GM10248 (cell line): ENCODE data around the gene CDK5.

Experiments used
- CTCF ChIA-PET: fragments of 300-600 bp; sonication (Branson Sonifier 250); formaldehyde crosslinking; extraction: SDS; loops from one replicate; lab custom pipeline; 2021; ENCODE audit warnings: antibody characterized with exemption; lab: Yijun Ruan, JAX
- POLR2A ChIA-PET: fragments of 350-650 bp; sonication (Branson Sonifier 250); formaldehyde crosslinking; extraction: SDS; loops from one replicate; lab custom pipeline; 2020; ENCODE audit warnings: antibody characterized with exemption; lab: Yijun Ruan, JAX
- DNase-seq: peaks from one replicate; pipeline ENCODE4 v3.0.0; 2012; ENCODE audit errors: extremely low spot score
- TF ChIP-seq, protein P1 (sequence below): IDR thresholded peaks from 2 replicates; pipeline ENCODE4 v1.5.1; 2012; ENCODE audit warnings: mild to moderate bottlenecking, low read depth; ENCODE audit errors: extremely low read depth, missing control alignments, control extremely low read depth

CDK5 gene

DNA sequence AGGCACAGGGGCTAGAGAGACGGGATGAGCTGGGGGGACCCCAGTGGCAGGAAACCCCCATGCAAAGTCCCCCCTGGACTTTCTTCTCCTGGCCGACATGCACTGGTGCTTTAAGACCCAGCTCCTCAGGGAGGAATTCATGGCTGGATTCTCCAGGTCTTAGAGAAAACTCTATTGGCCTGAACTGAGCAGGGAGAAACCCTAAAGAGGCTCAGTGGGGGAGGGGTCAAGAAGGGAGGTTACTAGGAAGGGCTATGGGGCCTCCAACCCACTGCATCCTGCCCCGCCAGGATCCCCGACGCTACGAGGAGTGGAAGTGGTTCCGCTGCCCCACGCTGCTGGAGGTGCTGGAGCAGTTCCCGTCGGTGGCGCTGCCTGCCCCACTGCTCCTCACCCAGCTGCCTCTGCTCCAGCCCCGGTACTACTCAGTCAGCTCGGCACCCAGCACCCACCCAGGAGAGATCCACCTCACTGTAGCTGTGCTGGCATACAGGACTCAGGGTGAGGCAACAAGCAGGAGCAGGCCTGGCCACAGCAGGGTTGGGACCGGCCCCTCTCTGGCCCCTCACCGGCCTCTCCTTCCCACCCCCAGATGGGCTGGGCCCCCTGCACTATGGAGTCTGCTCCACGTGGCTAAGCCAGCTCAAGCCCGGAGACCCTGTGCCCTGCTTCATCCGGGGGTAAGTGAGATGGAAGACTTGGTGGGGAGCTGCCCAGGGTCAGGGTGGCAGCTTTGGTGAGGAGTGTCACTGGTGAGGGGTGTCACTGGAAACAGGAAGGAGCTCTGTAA, 47.2 kb downstream of the CDK5 start:
- DNase-seq: no peak
- TF ChIP-seq, protein P1, sequence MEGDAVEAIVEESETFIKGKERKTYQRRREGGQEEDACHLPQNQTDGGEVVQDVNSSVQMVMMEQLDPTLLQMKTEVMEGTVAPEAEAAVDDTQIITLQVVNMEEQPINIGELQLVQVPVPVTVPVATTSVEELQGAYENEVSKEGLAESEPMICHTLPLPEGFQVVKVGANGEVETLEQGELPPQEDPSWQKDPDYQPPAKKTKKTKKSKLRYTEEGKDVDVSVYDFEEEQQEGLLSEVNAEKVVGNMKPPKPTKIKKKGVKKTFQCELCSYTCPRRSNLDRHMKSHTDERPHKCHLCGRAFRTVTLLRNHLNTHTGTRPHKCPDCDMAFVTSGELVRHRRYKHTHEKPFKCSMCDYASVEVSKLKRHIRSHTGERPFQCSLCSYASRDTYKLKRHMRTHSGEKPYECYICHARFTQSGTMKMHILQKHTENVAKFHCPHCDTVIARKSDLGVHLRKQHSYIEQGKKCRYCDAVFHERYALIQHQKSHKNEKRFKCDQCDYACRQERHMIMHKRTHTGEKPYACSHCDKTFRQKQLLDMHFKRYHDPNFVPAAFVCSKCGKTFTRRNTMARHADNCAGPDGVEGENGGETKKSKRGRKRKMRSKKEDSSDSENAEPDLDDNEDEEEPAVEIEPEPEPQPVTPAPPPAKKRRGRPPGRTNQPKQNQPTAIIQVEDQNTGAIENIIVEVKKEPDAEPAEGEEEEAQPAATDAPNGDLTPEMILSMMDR: no peak
- ChIA-PET CTCF (interaction anchor here (0.6 to 8.4 kb wide), 14 partner anchors 9 to 232 kb away, joined by 3 to 84 read pairs (median 3); partner anchors contain the start of genes ABCB8 and NOS3), POLR2A (interaction anchor here (0.7 kb wide), 1 partner anchor 18 kb away, joined by 3 read pairs; the partner anchor contains the start of gene ABCB8)

DNA sequence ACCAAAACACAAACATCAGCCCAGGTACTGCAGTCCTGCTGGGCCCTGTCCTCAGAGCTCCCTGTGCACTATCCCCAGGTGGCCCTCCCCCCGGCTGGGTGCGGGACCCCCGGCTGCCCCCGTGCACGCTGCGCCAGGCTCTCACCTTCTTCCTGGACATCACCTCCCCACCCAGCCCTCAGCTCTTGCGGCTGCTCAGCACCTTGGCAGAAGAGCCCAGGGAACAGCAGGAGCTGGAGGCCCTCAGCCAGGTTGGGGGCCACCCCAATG, 47.7 kb downstream of the CDK5 start:
- ChIA-PET POLR2A (no interaction called here), CTCF (interaction anchor here (0.9 to 8.4 kb wide), 12 partner anchors 10 to 231 kb away, joined by 3 to 84 read pairs (median 4); partner anchors contain the start of gene ABCB8)
- no peak for DNase-seq
- TF ChIP-seq, protein P1: no peak

DNA sequence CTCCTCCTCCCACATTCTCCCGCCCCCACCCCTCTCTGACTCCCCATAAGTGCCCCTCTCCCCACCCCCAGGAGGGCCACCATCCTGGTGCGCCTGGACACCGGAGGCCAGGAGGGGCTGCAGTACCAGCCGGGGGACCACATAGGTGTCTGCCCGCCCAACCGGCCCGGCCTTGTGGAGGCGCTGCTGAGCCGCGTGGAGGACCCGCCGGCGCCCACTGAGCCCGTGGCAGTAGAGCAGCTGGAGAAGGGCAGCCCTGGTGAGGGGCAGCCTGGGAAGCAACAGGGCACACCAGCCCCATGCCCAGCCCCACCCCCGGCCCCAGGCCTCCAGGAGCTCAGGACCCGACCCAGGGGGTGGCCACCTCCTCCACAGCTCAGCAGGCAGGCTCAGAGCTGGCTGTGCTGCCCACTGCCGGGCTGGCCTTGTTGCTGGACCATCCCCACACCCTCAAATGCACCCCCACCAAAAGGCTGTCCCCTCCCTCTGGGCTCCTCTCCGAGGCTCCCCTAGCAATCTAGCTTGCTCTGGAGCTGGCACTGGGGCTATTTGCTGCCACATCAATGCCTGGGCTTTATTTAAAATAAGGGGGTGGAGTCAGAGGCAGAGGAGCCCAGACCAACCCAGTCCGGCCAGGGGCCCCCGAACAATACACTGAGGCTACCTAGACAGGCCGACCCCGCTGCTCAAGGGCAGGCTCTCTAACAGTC, 48.2 kb downstream of the CDK5 start:
- TF ChIP-seq, protein P1: no peak
- POLR2A ChIA-PET: no interaction called here
- DNase-seq: no peak
- CTCF ChIA-PET: interaction anchor here (0.6 to 8.4 kb wide), 15 partner anchors 10 to 654 kb away, joined by 3 to 84 read pairs (median 5); partner anchors contain the start of gene ABCB8

DNA sequence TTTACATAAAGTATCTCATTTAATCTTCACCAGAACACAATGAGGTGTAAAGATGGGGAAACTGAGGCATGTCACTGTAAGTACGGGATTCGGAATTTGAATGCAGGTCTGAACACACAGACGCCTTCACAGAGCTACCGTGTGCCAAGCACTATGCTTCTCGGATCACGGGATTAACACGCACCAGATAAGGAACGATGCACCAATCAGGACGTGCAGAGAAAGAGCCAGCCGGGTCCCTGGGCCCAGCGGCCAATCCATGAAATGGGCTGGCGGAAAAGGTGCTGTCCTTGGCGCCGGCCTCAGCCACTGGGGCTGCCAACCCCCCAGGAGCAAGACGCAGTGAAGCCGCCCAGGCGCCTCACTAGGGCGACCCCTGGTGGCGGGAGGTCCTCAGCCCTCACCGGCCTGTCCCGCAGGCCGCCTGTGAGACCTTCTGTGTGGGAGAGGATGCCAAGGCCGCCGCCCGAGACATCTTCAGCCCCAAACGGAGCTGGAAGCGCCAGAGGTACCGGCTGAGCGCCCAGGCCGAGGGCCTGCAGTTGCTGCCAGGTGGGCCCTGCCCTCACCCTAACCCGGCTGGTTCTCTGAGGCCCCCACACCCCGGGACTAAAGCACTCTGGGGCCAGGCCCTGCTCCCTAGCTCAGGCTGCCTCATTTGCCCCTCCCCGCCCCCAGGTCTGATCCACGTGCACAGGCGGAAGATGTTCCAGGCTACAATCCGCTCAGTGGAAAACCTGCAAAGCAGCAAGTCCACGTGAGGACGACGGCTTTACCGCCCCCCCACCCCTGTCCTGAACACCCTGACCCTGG, 49.0 kb downstream of the CDK5 start:
- peak; percentile 83 for DNase-seq
- POLR2A ChIA-PET: no interaction called here
- CTCF ChIA-PET: interaction anchor here (0.6 to 8.4 kb wide), 18 partner anchors 11 to 653 kb away, joined by 3 to 84 read pairs (median 4); partner anchors contain the start of genes ABCB8 and NOS3
- TF ChIP-seq, protein P1: peak; percentile 83

DNA sequence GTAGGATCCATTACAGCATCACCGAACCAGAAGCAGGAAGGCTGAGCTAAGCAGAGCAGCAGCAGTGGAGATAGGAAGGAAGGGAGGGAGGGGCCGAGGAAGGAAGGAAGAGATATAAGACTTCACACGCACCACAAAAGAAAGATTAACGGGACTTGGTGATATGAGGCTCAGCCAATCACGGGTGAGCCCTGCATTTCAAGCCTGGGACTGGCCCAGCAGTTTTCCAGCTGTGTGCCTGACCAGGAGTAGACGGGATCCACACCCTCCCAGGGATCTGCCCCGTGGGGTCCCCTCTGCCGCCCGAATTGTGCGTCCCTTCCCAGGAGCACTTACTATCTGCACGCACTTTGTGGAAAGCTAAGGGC, 49.6 kb downstream of the CDK5 start:
- ChIA-PET POLR2A (no interaction called here), CTCF (interaction anchor here (0.7 to 8.4 kb wide), 15 partner anchors 12 to 653 kb away, joined by 3 to 84 read pairs (median 5); partner anchors contain the start of genes ABCB8 and NOS3)
- no peak for DNase-seq
- TF ChIP-seq, protein P1: no peak
